CD4-positive, alpha-beta T cell treated with Interleukin-17A for 4 hours (primary cell): ENCODE results near the gene XPO6.
A peak's percentile ranks its signal among the peaks of the same experiment; 100 is the strongest.
"Not testable (repeated sequence)": the region's sequence is repeated elsewhere in the genome, so short reads cannot be mapped to it uniquely, and the experiment has no call there.

ENCODE experiments used
- DNase-seq: peaks from one replicate; pipeline ENCODE4 v3.0.0-alpha.2; 2020; ENCODE audit warnings: mixed read lengths

Gene XPO6

GRCh38 chr16:28211758-28212531 lies at the start of gene XPO6:
TSS of gene XPO6 (minus strand) at chr16:28211965. CDS start at chr16:28211368, 597 bp downstream.
- DNase-seq: peak; percentile 99

GRCh38 chr16:28260193-28260592 lies 48.4 kb upstream of the XPO6 start:
- no peak for DNase-seq

GRCh38 chr16:28259781-28260150 lies 48.0 kb upstream of the XPO6 start:
- DNase-seq: no peak

GRCh38 chr16:28259091-28259780 lies 47.5 kb upstream of the XPO6 start:
- no peak for DNase-seq

- no peak for DNase-seq
Measured at GRCh38 chr16:28258567-28258966, 46.8 kb upstream of the XPO6 start.

GRCh38 chr16:28257256-28257655 lies 45.5 kb upstream of the XPO6 start:
- no peak for DNase-seq

GRCh38 chr16:28255838-28256237 lies 44.1 kb upstream of the XPO6 start:
- no peak for DNase-seq

- no peak for DNase-seq
Measured at GRCh38 chr16:28254158-28254557, 42.4 kb upstream of the XPO6 start.

- DNase-seq: no peak
Measured at GRCh38 chr16:28250999-28251398, 39.2 kb upstream of the XPO6 start.

GRCh38 chr16:28249483-28249882 lies 37.7 kb upstream of the XPO6 start:
- DNase-seq: not testable (repeated sequence)

- no peak for DNase-seq
Measured at GRCh38 chr16:28241924-28242323, 30.2 kb upstream of the XPO6 start.

GRCh38 chr16:28237754-28238357 lies 26.1 kb upstream of the XPO6 start:
- DNase-seq: no peak

GRCh38 chr16:28231763-28232162 lies 20.0 kb upstream of the XPO6 start:
- no peak for DNase-seq

- not testable (repeated sequence) for DNase-seq
Measured at GRCh38 chr16:28223909-28224308, 12.1 kb upstream of the XPO6 start.

GRCh38 chr16:28219777-28220176 lies 8.0 kb upstream of the XPO6 start:
- not testable (repeated sequence) for DNase-seq

- no peak for DNase-seq
Measured at GRCh38 chr16:28219282-28219681, 7.5 kb upstream of the XPO6 start.

GRCh38 chr16:28218109-28218508 lies 6.3 kb upstream of the XPO6 start:
- DNase-seq: peak; percentile 75

- no peak for DNase-seq
Measured at GRCh38 chr16:28217326-28217725, 5.6 kb upstream of the XPO6 start.

GRCh38 chr16:28213396-28213795 lies 1.6 kb upstream of the XPO6 start:
- DNase-seq: no peak

- DNase-seq: no peak
Measured at GRCh38 chr16:28212532-28212873, 738 bp upstream of the XPO6 start.

- peak; percentile 82 for DNase-seq
Measured at GRCh38 chr16:28210979-28211588, 681 bp downstream of the XPO6 start.

- DNase-seq: no peak
Measured at GRCh38 chr16:28210264-28210663, 1.5 kb downstream of the XPO6 start.

- DNase-seq: peak; percentile 44
Measured at GRCh38 chr16:28208824-28209223, 2.9 kb downstream of the XPO6 start.

- no peak for DNase-seq
Measured at GRCh38 chr16:28208131-28208530, 3.6 kb downstream of the XPO6 start.
